OCI-LY7 (cell line): ENCODE data around the gene DMKN. TPM values are rescaled to one million over a fixed set of nuclear protein-coding genes. Genes with fewer than 3 reads are reported as not detected.

Source experiments
- BruUV-seq: library from RNA; stranded (reverse); fragments of 400-500 nt; replicated peaks from 2 replicates; lab custom pipeline; 2021; lab: Mats Ljungman, UMichigan
- CTCF ChIA-PET: fragments of 300-600 bp; sonication (Branson Sonifier 250); formaldehyde crosslinking; loops from one replicate; lab custom pipeline; 2022; ENCODE audit warnings: antibody characterized with exemption; ENCODE audit not compliant: unreplicated experiment; lab: Charles Lee
- POLR2A ChIA-PET: fragments of 300-600 bp; sonication (Branson Sonifier 250); formaldehyde crosslinking; loops from one replicate; lab custom pipeline; 2022; ENCODE audit warnings: antibody characterized with exemption; lab: Charles Lee
- DNase-seq: peaks from one replicate; pipeline ENCODE4 v3.0.0-alpha.2; 2015; ENCODE audit warnings: low spot score
- H2AFZ ChIP-seq: fragments of 200-600 bp; sonication (generic), shearing (Covaris generic); 2 replicates; pipeline ENCODE4 v1.6.1; 2014; ENCODE audit warnings: mild to moderate bottlenecking, antibody characterized with exemption, low read length, moderate library complexity
- H3K27ac ChIP-seq: fragments of 200-600 bp; sonication (generic); 2 replicates; pipeline ENCODE4 v1.5.1; 2014; ENCODE audit warnings: mixed run types, low read depth, mild to moderate bottlenecking, moderate library complexity, low read length, inconsistent platforms; ENCODE audit not compliant: poor library complexity, severe bottlenecking
- H3K36me3 ChIP-seq: fragments of 200-600 bp; sonication (generic); 2 replicates; pipeline ENCODE4 v1.6.1; 2014; ENCODE audit warnings: mild to moderate bottlenecking, antibody characterized with exemption, low read length, moderate library complexity, mixed read lengths; ENCODE audit not compliant: insufficient read depth
- H3K4me1 ChIP-seq: fragments of 200-600 bp; sonication (generic); 2 replicates; pipeline ENCODE4 v1.5.1; 2014; ENCODE audit warnings: mild to moderate bottlenecking, low read length; ENCODE audit not compliant: insufficient read depth, poor library complexity, severe bottlenecking
- H3K4me2 ChIP-seq: fragments of 200-600 bp; sonication (generic); 2 replicates; pipeline ENCODE4 v1.6.1; 2014; ENCODE audit warnings: mild to moderate bottlenecking, low read length
- H3K4me3 ChIP-seq: fragments of 200-600 bp; sonication (generic); 2 replicates; pipeline ENCODE4 v1.5.1; 2014; ENCODE audit warnings: mild to moderate bottlenecking, low read depth, low read length; ENCODE audit not compliant: poor library complexity, severe bottlenecking
- H3K79me2 ChIP-seq: fragments of 200-600 bp; sonication (generic); 2 replicates; pipeline ENCODE4 v1.6.1; 2016; ENCODE audit warnings: low read depth, mild to moderate bottlenecking, low read length, moderate library complexity, mixed read lengths; ENCODE audit not compliant: insufficient read depth
- H3K9me2 ChIP-seq: fragments of 200-600 bp; sonication (generic); 2 replicates; pipeline ENCODE4 v1.6.1; 2016; ENCODE audit warnings: mild to moderate bottlenecking, low read length, mixed read lengths; ENCODE audit not compliant: insufficient read depth
- H3K9me3 ChIP-seq: fragments of 200-600 bp; sonication (generic); 2 replicates; pipeline ENCODE4 v1.6.1; 2014; ENCODE audit warnings: mild to moderate bottlenecking, mixed run types, low read length, mixed read lengths
- H4K20me1 ChIP-seq: fragments of 200-600 bp; sonication (generic); 2 replicates; pipeline ENCODE4 v1.6.1; 2014; ENCODE audit warnings: mild to moderate bottlenecking, antibody characterized with exemption, low read length, moderate library complexity, mixed read lengths; ENCODE audit not compliant: insufficient read depth
- EZH2phosphoT487 ChIP-seq: fragments of 200-600 bp; sonication (generic); IDR thresholded peaks from 2 replicates; pipeline ENCODE4 v1.6.1; 2018; ENCODE audit warnings: low read depth, borderline replicate concordance, mild to moderate bottlenecking, mixed run types, antibody characterized with exemption, low read length, moderate library complexity, mixed read lengths
- intact Hi-C: fragments of 100-400 bp; cut with micrococcal nuclease; formaldehyde crosslinking; loops from one replicate; pipeline ENCODE4 v1.10.0; 2022; ENCODE audit not compliant: unreplicated experiment
- total RNA-seq, 2 experiments: library from RNA; depleted of rRNA in 1 of 2; stranded (reverse); fragments of >200 nt in 1 of 2; shearing (Covaris generic) in 1 of 2; gene quantifications; 2 replicates each; pipeline ENCODE4 v1.2.3, GENCODE V29; 2014 to 2022
- TF ChIP-seq, protein P1 (sequence below): fragments of 200-600 bp; sonication (generic); conservative IDR thresholded peaks from 2 replicates; pipeline ENCODE4 v1.5.1; 2014; ENCODE audit warnings: mild to moderate bottlenecking, antibody characterized with exemption, low read length, moderate library complexity, mixed read lengths

The DMKN gene
- total RNA-seq, 2 experiments from 2014 or later: not detected

DNA sequence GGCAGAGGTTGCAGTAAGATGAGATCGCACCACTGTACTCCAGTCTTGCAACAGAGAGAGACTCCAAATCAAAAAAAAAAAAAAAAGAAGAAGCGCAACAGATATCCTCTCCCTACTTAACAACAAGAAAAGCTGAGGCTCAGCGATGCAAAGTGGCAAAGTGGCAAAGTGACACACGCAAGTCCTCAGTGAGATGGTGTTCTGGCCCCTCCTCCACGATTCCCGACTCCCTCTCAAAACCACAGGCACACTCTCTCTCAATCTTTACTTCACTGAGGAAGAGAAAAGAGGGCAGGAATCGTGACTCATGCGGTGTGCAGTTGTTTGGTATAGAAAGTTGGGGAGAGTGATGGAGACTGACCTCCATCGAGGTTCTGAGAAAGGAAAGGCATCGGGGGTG lies 52.8 kb downstream of the DMKN start:
- 0 out of 2 replicates have a peak overlapping the region, but pooled peaks have one; percentile 4 for H3K4me2 ChIP-seq
- no peak for DNase-seq
- no peak overlapping the region for H2AFZ ChIP-seq
- no peaks in the 10 kb centered on the region for H3K9me2 ChIP-seq
- H3K79me2 ChIP-seq: no peaks in the 10 kb centered on the region
- H3K4me1 ChIP-seq: peaks cover 65% of the 10 kb centered on the region
- H3K36me3 ChIP-seq: no peaks in the 10 kb centered on the region
- no peaks in the 10 kb centered on the region for H3K9me3 ChIP-seq
- no peak overlapping the region for H3K27ac ChIP-seq
- ChIA-PET CTCF (no interaction called here), POLR2A (interaction anchor here (0.6 to 0.7 kb wide), 2 partner anchors 16 to 111 kb away, joined by 3 to 4 read pairs; no protein-coding TSS in a partner anchor)
- no peak for TF ChIP-seq EZH2phosphoT487
- TF ChIP-seq, protein P1, sequence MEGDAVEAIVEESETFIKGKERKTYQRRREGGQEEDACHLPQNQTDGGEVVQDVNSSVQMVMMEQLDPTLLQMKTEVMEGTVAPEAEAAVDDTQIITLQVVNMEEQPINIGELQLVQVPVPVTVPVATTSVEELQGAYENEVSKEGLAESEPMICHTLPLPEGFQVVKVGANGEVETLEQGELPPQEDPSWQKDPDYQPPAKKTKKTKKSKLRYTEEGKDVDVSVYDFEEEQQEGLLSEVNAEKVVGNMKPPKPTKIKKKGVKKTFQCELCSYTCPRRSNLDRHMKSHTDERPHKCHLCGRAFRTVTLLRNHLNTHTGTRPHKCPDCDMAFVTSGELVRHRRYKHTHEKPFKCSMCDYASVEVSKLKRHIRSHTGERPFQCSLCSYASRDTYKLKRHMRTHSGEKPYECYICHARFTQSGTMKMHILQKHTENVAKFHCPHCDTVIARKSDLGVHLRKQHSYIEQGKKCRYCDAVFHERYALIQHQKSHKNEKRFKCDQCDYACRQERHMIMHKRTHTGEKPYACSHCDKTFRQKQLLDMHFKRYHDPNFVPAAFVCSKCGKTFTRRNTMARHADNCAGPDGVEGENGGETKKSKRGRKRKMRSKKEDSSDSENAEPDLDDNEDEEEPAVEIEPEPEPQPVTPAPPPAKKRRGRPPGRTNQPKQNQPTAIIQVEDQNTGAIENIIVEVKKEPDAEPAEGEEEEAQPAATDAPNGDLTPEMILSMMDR: no peak
- H3K4me3 ChIP-seq: no peak overlapping the region
- no TSS peak for BruUV-seq
- no peaks in the 10 kb centered on the region for H4K20me1 ChIP-seq
- intact Hi-C loops: loop anchor here (10.0 kb wide), 1 partner anchor 316 kb away; the partner anchor contains the start of gene FXYD7

DNA sequence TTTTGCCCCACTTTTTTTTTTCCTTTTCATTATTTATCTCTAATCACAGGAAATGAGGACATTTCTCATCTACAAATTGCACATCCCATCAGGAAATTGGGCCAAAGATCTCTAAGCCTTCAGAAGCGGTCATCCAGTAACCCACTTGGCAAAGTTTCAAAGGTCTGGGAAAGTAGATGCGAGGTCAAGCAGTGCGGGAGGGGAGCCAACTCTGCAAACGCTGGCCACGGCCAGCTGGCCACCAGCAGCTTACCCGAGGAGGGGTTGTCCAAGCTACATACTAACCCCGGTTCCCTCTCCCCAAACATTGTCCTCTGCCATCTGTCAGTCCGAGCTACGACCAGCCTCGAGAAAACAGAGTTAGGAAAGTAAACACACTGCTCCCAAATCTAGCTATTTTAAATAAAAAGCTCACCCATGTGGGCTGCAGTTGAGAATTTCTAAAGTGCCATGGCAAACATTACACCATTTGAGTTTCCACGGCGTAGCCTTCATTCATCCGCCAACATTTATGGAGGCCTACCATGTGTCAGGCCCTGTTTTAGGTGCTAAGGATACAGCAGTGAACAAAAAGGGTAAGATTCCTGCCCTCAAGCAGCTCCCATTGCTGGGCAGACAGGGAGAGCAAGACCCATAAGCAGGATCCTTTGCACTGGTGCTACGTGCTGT lies 53.9 kb downstream of the DMKN start:
- POLR2A ChIA-PET: interaction anchor here (0.6 to 1.4 kb wide), 2 partner anchors 103 to 458 kb away, joined by 3 to 4 read pairs; no protein-coding TSS in a partner anchor
- no TSS peak for BruUV-seq
- intact Hi-C loops: loop anchor here (10.0 kb wide), 1 partner anchor 315 kb away; the partner anchor contains the start of gene FXYD7
- no peak overlapping the region for H3K4me3 ChIP-seq
- peaks cover 65% of the 10 kb centered on the region for H3K4me1 ChIP-seq
- no peaks in the 10 kb centered on the region for H3K79me2 ChIP-seq
- H3K9me3 ChIP-seq: no peaks in the 10 kb centered on the region
- TF ChIP-seq, protein P1: no peak
- no peak for TF ChIP-seq EZH2phosphoT487
- CTCF ChIA-PET: no interaction called here
- no peaks in the 10 kb centered on the region for H3K9me2 ChIP-seq
- DNase-seq: no peak
- no peaks in the 10 kb centered on the region for H3K36me3 ChIP-seq
- peak overlapping the region; percentile 67 for H3K4me2 ChIP-seq
- no peak overlapping the region for H2AFZ ChIP-seq
- no peaks in the 10 kb centered on the region for H4K20me1 ChIP-seq
- no peak overlapping the region for H3K27ac ChIP-seq
